PFSK-1 (cell line): ENCODE measurements around the gene KDM2B.

Source experiments
- FOXP2 ChIP-seq: optimal IDR thresholded peaks from 2 replicates; pipeline ENCODE3; 2011; ENCODE audit warnings: borderline replicate concordance, control low read depth, inconsistent platforms; ENCODE audit not compliant: insufficient read depth; ENCODE audit errors: extremely low read length, extremely low read depth
- POLR2AphosphoS5 ChIP-seq: IDR thresholded peaks from 2 replicates; pipeline ENCODE4 v1.6.1; 2012; ENCODE audit warnings: low read depth, mild to moderate bottlenecking, control low read depth, low read length, moderate library complexity
- REST ChIP-seq, 2 experiments: IDR thresholded peaks; 2 replicates each; pipeline versions ENCODE4 v1.6.1 to v1.8.0; 2011 to 2012; ENCODE audit warnings: low read depth in 2 of 2, low read length in 2 of 2, control low read depth in 1 of 2, inconsistent platforms in 1 of 2, mild to moderate bottlenecking in 1 of 2, moderate library complexity in 1 of 2; ENCODE audit not compliant: insufficient read depth in 1 of 2
- SIN3A ChIP-seq: IDR thresholded peaks from 2 replicates; pipeline ENCODE4 v1.6.1; 2012; ENCODE audit warnings: mild to moderate bottlenecking, low read length, moderate library complexity, borderline replicate concordance; ENCODE audit not compliant: insufficient read depth
- TAF1 ChIP-seq: IDR thresholded peaks from 2 replicates; pipeline ENCODE4 v1.6.1; 2012; ENCODE audit warnings: low read length, control low read depth, borderline replicate concordance; ENCODE audit not compliant: insufficient read depth

KDM2B gene

GRCh38 chr12:121417847-121418246 lies 163.0 kb downstream of the KDM2B start:
- no peak for TF ChIP-seq TAF1
- no peak for TF ChIP-seq POLR2AphosphoS5
- no peak for TF ChIP-seq REST (IDR thresholded peaks at IDR 0.05; ENCODE audit: insufficient read depth in 1 of 2, low read depth in 2 of 2, low read length in 2 of 2)
- no peak for TF ChIP-seq FOXP2
- no peak for TF ChIP-seq SIN3A

GRCh38 chr12:121413917-121414316 lies 166.9 kb downstream of the KDM2B start:
- TF ChIP-seq REST (IDR thresholded peaks at IDR 0.05; ENCODE audit: insufficient read depth in 1 of 2, low read depth in 2 of 2, low read length in 2 of 2) (no peak), POLR2AphosphoS5 (no peak), FOXP2 (no peak), TAF1 (no peak), SIN3A (no peak)

- TF ChIP-seq POLR2AphosphoS5 = no peak
- no peak for TF ChIP-seq TAF1
- no peak for TF ChIP-seq FOXP2
- TF ChIP-seq SIN3A = no peak
- no peak for TF ChIP-seq REST (IDR thresholded peaks at IDR 0.05; ENCODE audit: insufficient read depth in 1 of 2, low read depth in 2 of 2, low read length in 2 of 2)
These were observed 175.6 kb downstream of the KDM2B start for GRCh38 chr12:121405211-121405610.

GRCh38 chr12:121404734-121405133 lies 176.1 kb downstream of the KDM2B start:
- TF ChIP-seq FOXP2 = no peak
- no peak for TF ChIP-seq REST (IDR thresholded peaks at IDR 0.05; ENCODE audit: insufficient read depth in 1 of 2, low read depth in 2 of 2, low read length in 2 of 2)
- no peak for TF ChIP-seq TAF1
- TF ChIP-seq POLR2AphosphoS5 = no peak
- TF ChIP-seq SIN3A = no peak

GRCh38 chr12:121403721-121404120 lies 177.1 kb downstream of the KDM2B start:
- no peak for TF ChIP-seq SIN3A
- TF ChIP-seq POLR2AphosphoS5 = no peak
- TF ChIP-seq TAF1 = no peak
- TF ChIP-seq REST (IDR thresholded peaks at IDR 0.05; ENCODE audit: insufficient read depth in 1 of 2, low read depth in 2 of 2, low read length in 2 of 2) = no peak
- TF ChIP-seq FOXP2 = no peak
